Vagina (tissue), 2 donors: ENCODE results near the gene RSPH1. TPM values are rescaled to one million over a fixed set of nuclear protein-coding genes. Genes with fewer than 3 reads are reported as not detected.

Experiments used
- DNase-seq, 2 donors: peaks; one replicate each; pipeline ENCODE4 v3.0.0-alpha.2; 2017; ENCODE audit errors: extremely low spot score in 2 of 2
- H3K27ac ChIP-seq: fragments of 200-600 bp; sonication (generic); one replicate; pipeline ENCODE4 v1.5.1; 2019
- H3K27me3 ChIP-seq: fragments of 200-600 bp; sonication (generic); one replicate; pipeline ENCODE4 v1.5.1; 2019
- H3K36me3 ChIP-seq, 2 donors: fragments of 200-600 bp; sonication (generic); one replicate each; pipeline ENCODE4 v1.5.1; 2017 to 2019
- H3K4me1 ChIP-seq: fragments of 200-600 bp; sonication (generic); one replicate; pipeline ENCODE4 v1.5.1; 2019
- H3K4me3 ChIP-seq, 2 donors: fragments of 200-600 bp; sonication (generic); 1 replicate in 1 of 2; 2 replicates in 1 of 2; pipeline ENCODE4 v1.5.1; 2016 to 2019
- H3K9me3 ChIP-seq: fragments of 200-600 bp; sonication (generic); one replicate; pipeline ENCODE4 v1.5.1; 2019
- POLR2A ChIP-seq, 2 donors: fragments of 450-650 bp; IDR thresholded peaks; one replicate each; pipeline ENCODE4 v1.6.1; 2017; ENCODE audit warnings: antibody characterized with exemption in 2 of 2, mild to moderate bottlenecking in 2 of 2, moderate library complexity in 2 of 2
- POLR2AphosphoS5 ChIP-seq, 2 donors: sonication (generic); formaldehyde crosslinking; IDR thresholded peaks; one replicate each; pipeline ENCODE4 v1.9.0; 2017; ENCODE audit warnings: antibody characterized with exemption in 2 of 2, mild to moderate bottlenecking in 2 of 2, low read depth in 1 of 2; ENCODE audit not compliant: insufficient read depth in 1 of 2
- intact Hi-C: fragments of 100-400 bp; cut with DNase I; formaldehyde crosslinking; loops from one replicate; pipeline ENCODE4 v1.15.1; 2023
- total RNA-seq: library from RNA; depleted of rRNA; stranded (reverse); fragments of >200 nt; gene quantifications from one replicate; pipeline ENCODE4 v1.2.3, GENCODE V29; 2016
- TF ChIP-seq, protein P1 (sequence below), 3 experiments: fragments of 450-650 bp in 2 of 3; fragments of 200-600 bp in 1 of 3; sonication (generic) in 1 of 3; IDR thresholded peaks; one replicate each; pipeline ENCODE4 v1.5.1; 2017 to 2019; ENCODE audit warnings: antibody characterized with exemption in 3 of 3, mild to moderate bottlenecking in 2 of 3, moderate library complexity in 2 of 3

Gene RSPH1
- total RNA-seq, 1 donor from 2014 or later: not detected

DNA sequence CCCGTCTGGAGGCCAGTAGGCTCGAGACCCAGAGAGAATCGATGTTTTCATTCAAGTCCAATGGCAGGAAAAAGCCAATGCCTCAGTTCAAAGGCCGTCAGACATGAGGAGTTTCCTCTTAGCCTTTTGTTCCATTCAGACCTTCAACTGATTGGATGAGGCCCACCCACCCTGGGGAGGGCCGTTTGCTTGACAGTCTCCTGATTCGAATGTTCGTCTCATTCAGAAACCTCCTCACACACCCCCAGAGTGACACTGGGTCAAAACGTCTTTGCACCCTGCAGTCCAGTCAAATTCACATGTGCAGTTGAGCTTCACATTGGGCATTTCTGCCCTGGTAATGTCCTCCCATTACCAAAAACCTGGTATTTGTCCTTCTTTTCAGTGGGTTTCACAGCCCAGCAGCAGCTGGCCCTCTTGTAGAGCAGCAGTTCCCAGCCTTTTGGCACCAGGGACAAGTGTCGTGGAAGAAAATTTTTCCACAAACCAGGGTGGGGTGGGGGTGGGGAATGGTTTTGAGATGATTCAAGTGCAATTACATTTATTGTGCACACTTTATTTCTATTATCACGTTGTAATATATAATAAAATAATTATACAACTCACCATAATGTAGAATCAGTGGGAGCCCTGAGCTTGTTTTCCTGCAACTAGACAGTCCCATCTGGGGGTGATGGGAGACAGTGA is 40.1 kb downstream of the RSPH1 start:
- Histone ChIP-seq H3K27me3 (no peaks in the 10 kb centered on the region), H3K4me3 (no peak overlapping the region), H3K4me1 (no peaks in the 10 kb centered on the region), H3K9me3 (no peaks in the 10 kb centered on the region), H3K27ac (no peak overlapping the region), H3K36me3 (no peaks in the 10 kb centered on the region)
- TF ChIP-seq POLR2AphosphoS5 (IDR thresholded peaks at IDR 0.05; ENCODE audit: insufficient read depth in 1 of 2, low read depth in 1 of 2): no peak
- no peak for DNase-seq
- intact Hi-C loops: no loop called here

DNA sequence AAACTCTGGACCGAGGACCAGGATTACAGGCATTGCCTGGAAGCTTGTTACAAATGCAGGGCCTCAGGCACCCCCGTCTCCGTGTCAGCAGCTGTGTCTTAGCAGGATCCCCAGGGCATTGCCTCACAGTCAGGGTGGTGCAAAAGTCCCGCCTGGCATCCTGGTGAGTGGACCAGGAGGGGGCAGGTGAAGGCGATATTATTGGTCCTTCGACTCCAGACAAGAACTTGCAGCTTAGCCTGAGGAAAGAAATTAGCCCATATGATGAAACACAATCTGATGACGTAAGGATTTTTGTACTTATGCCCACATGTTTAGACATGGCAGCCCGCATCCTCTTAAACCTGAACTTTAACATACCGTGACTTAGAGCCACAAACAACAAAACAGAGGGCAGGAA is 40.8 kb downstream of the RSPH1 start:
- no peaks in the 10 kb centered on the region for H3K9me3 ChIP-seq
- TF ChIP-seq, protein P1, sequence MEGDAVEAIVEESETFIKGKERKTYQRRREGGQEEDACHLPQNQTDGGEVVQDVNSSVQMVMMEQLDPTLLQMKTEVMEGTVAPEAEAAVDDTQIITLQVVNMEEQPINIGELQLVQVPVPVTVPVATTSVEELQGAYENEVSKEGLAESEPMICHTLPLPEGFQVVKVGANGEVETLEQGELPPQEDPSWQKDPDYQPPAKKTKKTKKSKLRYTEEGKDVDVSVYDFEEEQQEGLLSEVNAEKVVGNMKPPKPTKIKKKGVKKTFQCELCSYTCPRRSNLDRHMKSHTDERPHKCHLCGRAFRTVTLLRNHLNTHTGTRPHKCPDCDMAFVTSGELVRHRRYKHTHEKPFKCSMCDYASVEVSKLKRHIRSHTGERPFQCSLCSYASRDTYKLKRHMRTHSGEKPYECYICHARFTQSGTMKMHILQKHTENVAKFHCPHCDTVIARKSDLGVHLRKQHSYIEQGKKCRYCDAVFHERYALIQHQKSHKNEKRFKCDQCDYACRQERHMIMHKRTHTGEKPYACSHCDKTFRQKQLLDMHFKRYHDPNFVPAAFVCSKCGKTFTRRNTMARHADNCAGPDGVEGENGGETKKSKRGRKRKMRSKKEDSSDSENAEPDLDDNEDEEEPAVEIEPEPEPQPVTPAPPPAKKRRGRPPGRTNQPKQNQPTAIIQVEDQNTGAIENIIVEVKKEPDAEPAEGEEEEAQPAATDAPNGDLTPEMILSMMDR (IDR thresholded peaks at IDR 0.05): no peak
- TF ChIP-seq POLR2A (IDR thresholded peaks at IDR 0.05) (no peak), POLR2AphosphoS5 (IDR thresholded peaks at IDR 0.05; ENCODE audit: insufficient read depth in 1 of 2, low read depth in 1 of 2) (no peak)
- H3K27me3 ChIP-seq: no peaks in the 10 kb centered on the region
- no peaks in the 10 kb centered on the region for H3K4me1 ChIP-seq
- no peak overlapping the region for H3K27ac ChIP-seq
- no peaks in the 10 kb centered on the region for H3K36me3 ChIP-seq
- no peak for DNase-seq
- no peak overlapping the region for H3K4me3 ChIP-seq
- intact Hi-C loops: no loop called here

DNA sequence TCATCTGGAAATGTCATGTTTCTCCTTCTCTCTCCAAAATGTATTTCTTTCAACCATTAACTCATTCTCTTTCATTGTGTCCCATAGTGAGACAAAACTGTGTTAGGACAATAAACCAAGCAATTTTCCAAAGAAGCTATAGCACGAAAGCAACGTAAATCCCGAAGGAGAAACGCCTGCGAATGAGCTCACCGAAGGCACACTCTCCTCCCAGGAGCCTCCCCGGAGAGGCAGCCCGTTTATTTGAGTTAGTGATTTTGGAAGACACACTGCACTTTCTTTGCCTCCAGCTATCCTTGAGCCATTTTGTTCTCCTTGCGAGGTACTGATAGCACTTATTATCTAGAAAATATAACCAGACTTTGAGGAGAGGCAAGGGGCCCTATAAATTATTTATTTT is 41.2 kb downstream of the RSPH1 start:
- TF ChIP-seq POLR2A (IDR thresholded peaks at IDR 0.05): no peak
- TF ChIP-seq, protein P1 (IDR thresholded peaks at IDR 0.05): no peak
- no peak for TF ChIP-seq POLR2AphosphoS5 (IDR thresholded peaks at IDR 0.05; ENCODE audit: insufficient read depth in 1 of 2, low read depth in 1 of 2)
- H3K36me3 ChIP-seq: no peaks in the 10 kb centered on the region
- no peaks in the 10 kb centered on the region for H3K4me1 ChIP-seq
- no peak overlapping the region for H3K27ac ChIP-seq
- DNase-seq: no peak
- H3K9me3 ChIP-seq: no peaks in the 10 kb centered on the region
- intact Hi-C loops: no loop called here
- H3K4me3 ChIP-seq: no peak overlapping the region
- H3K27me3 ChIP-seq: no peaks in the 10 kb centered on the region

DNA sequence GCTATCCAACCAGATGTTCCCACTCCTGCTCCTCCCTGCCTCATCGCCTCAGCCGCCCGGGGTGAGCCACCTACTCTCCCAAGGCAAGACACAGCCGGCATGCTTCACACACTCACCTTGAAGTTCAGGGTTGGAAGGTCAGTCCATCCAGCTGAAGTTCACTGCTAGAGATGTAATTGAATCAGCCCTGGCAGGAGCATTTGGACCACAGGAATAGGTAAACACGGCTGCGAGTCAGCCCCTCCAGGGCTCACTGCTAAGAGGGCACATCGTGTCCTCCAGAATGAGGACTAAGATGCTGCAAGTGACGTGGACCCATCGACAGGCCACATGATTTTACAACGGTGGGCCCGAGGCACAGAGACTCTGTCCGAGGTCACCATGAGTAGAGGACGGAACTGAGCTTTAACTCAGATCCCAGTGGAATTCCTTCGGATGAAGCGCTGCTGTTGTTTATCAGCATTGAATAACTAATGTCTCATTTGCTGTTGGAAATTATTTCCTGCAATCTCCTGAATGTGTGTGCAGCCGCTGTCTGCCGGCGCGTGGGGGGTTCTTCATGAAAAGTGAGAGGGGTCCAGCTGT is 41.9 kb downstream of the RSPH1 start:
- Histone ChIP-seq H3K27me3 (no peaks in the 10 kb centered on the region), H3K9me3 (no peaks in the 10 kb centered on the region), H3K27ac (no peak overlapping the region), H3K36me3 (no peaks in the 10 kb centered on the region), H3K4me3 (no peak overlapping the region), H3K4me1 (no peaks in the 10 kb centered on the region)
- intact Hi-C loops: no loop called here
- DNase-seq: no peak
- no peak for TF ChIP-seq POLR2A (IDR thresholded peaks at IDR 0.05)
- TF ChIP-seq, protein P1 (IDR thresholded peaks at IDR 0.05): no peak
- no peak for TF ChIP-seq POLR2AphosphoS5 (IDR thresholded peaks at IDR 0.05; ENCODE audit: insufficient read depth in 1 of 2, low read depth in 1 of 2)

DNA sequence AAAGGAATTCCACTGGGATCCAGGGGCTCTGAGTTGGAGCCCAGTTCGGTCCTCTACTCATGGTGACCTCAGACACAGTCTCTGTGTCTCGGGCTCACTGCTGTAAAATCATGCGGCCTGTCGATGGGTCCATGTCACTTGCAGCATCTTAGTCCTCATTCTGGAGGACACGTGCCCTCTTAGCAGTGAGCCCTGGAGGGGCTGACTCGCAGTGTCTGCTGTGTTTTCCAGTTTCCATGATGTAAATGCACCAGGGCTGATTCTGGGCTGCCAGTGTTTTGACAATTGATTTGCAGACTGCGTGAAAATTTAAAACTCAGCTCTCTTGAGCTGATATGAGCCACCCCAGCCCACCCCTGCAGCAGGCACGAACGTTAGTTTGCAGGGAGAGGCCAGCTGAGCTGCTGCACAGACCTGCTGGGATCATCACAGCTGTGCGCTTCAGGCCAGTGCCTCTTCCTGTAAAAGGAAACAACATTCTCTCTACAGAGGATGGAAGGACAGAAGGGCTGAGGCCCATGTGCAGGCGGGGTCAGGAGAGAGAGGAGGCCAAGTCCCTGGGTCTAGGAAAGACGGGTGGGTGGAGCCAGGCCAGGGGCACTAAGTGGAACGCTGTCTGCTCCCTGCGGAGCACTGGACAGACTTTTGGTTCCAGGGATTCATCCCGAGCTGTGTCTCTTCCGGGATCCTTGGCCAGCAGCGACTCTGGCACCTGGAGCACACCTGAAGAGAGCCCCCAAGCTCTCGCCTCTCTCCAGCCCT is 42.6 kb downstream of the RSPH1 start:
- Histone ChIP-seq H3K27ac (no peak overlapping the region), H3K27me3 (no peaks in the 10 kb centered on the region), H3K36me3 (no peaks in the 10 kb centered on the region), H3K4me1 (no peaks in the 10 kb centered on the region), H3K4me3 (no peak overlapping the region), H3K9me3 (no peaks in the 10 kb centered on the region)
- intact Hi-C loops: no loop called here
- no peak for DNase-seq
- TF ChIP-seq, protein P1 (IDR thresholded peaks at IDR 0.05): no peak
- TF ChIP-seq POLR2AphosphoS5 (IDR thresholded peaks at IDR 0.05; ENCODE audit: insufficient read depth in 1 of 2, low read depth in 1 of 2): no peak
- no peak for TF ChIP-seq POLR2A (IDR thresholded peaks at IDR 0.05)
